A549 (cell line): ENCODE results near the gene MRTFB. TPM values are rescaled to one million over a fixed set of nuclear protein-coding genes. Genes with fewer than 3 reads are reported as not detected.

Experiments used
- ATAC-seq, 2 experiments: fragments of 200-7000 bp in 1 of 2; fragments of >200 bp in 1 of 2; cut with Nextera tagmentation in 1 of 2; cut with Tn5 transposase in 1 of 2; 3 replicates each; pipeline versions ENCODE4 v1.8.0 to v1.9.1; 2018 to 2020; ENCODE audit warnings: mild to moderate bottlenecking in 1 of 2, moderate library complexity in 1 of 2
- CTCF ChIA-PET: fragments of 300-600 bp; sonication (Branson Sonifier 250); formaldehyde crosslinking; extraction: SDS; loops from one replicate; lab custom pipeline; 2021; ENCODE audit warnings: antibody characterized with exemption, inconsistent platforms; lab: Yijun Ruan, JAX
- POLR2A ChIA-PET: fragments of 350-600 bp; formaldehyde crosslinking; extraction: SDS; loops from one replicate; lab custom pipeline; 2021; ENCODE audit warnings: antibody characterized with exemption, inconsistent platforms; lab: Yijun Ruan, JAX
- DNase-seq, 2 experiments: peaks; one replicate each; pipeline versions ENCODE4 v3.0.0 to v3.0.0-alpha.2; 2011 to 2016; ENCODE audit warnings: low read depth in 1 of 2, low spot score in 1 of 2
- FAIRE-seq: peaks from 2 replicates; lab custom pipeline; 2011; peaks lifted over from hg19 to GRCh38; lab: Jason Lieb, UNC
- H3K27ac ChIP-seq, 2 experiments: fragments of >200 bp; sonication (Bioruptor Twin); formaldehyde crosslinking; 3 replicates each; pipeline ENCODE4 v1.5.1; 2016 to 2017
- H3K4me1 ChIP-seq: fragments of >200 bp; sonication (Bioruptor Twin); formaldehyde crosslinking; 3 replicates; pipeline ENCODE4 v1.6.1; 2016
- H3K4me2 ChIP-seq: fragments of >200 bp; sonication (Bioruptor Twin); formaldehyde crosslinking; 3 replicates; pipeline ENCODE4 v1.6.1; 2016
- H3K4me3 ChIP-seq: fragments of >200 bp; sonication (Bioruptor Twin); formaldehyde crosslinking; 3 replicates; pipeline ENCODE4 v1.5.1; 2016
- H3K9me3 ChIP-seq: fragments of >200 bp; sonication (Bioruptor Twin); formaldehyde crosslinking; 3 replicates; pipeline ENCODE4 v1.6.1; 2016
- CBX2 ChIP-seq: fragments of 200-600 bp; sonication (generic); IDR thresholded peaks from 2 replicates; pipeline ENCODE4 v1.6.1; 2016; ENCODE audit warnings: low read depth, mild to moderate bottlenecking, borderline replicate concordance
- CEBPB ChIP-seq, 2 experiments: fragments of >200 bp in 1 of 2; sonication (Bioruptor Twin) in 1 of 2; formaldehyde crosslinking in 1 of 2; IDR thresholded peaks; 2 replicates each; pipeline ENCODE4 v1.6.1; 2012 to 2016
- CHD2 ChIP-seq: fragments of 150-350 bp; IDR thresholded peaks from 2 replicates; pipeline ENCODE4 v1.6.1; 2014; ENCODE audit warnings: low read length; ENCODE audit not compliant: partially characterized antibody
- EP300 ChIP-seq, 2 experiments: fragments of >200 bp; sonication (Bioruptor Twin); formaldehyde crosslinking; IDR thresholded peaks; 2 replicates in 1 of 2; 3 replicates in 1 of 2; pipeline ENCODE4 v1.6.1; 2016 to 2017
- ESRRA ChIP-seq: fragments of 150-350 bp; IDR thresholded peaks from 2 replicates; pipeline ENCODE4 v1.6.1; 2014; ENCODE audit warnings: mild to moderate bottlenecking, low read length, borderline replicate concordance
- FOSL2 ChIP-seq, 2 experiments: fragments of 450-650 bp in 1 of 2; fragments of >200 bp in 1 of 2; sonication (Bioruptor Twin) in 1 of 2; formaldehyde crosslinking; IDR thresholded peaks; 2 replicates each; pipeline versions ENCODE4 v1.5.0 to v1.6.1; 2016 to 2020; ENCODE audit warnings: mild to moderate bottlenecking in 1 of 2, moderate library complexity in 1 of 2
- HOXB13 ChIP-seq: fragments of 250-450 bp; sonication (Bioruptor Pico); IDR thresholded peaks from 2 replicates; pipeline ENCODE4 v1.5.0; 2020; ENCODE audit warnings: low read depth, mild to moderate bottlenecking, moderate library complexity
- HOXB5 ChIP-seq: fragments of 250-450 bp; sonication (Bioruptor Pico); IDR thresholded peaks from 2 replicates; pipeline ENCODE4 v1.5.0; 2020; ENCODE audit warnings: mild to moderate bottlenecking, moderate library complexity
- JUNB ChIP-seq: fragments of >200 bp; sonication (Bioruptor Twin); formaldehyde crosslinking; IDR thresholded peaks from 2 replicates; pipeline ENCODE4 v1.6.1; 2016
- KDM5A ChIP-seq: fragments of 200-600 bp; sonication (generic); IDR thresholded peaks from 2 replicates; pipeline ENCODE4 v1.6.1; 2016; ENCODE audit warnings: antibody characterized with exemption, mild to moderate bottlenecking
- MYC ChIP-seq: IDR thresholded peaks from 2 replicates; pipeline ENCODE4 v1.6.1; 2012; ENCODE audit warnings: mild to moderate bottlenecking, inconsistent platforms, low read length, improper control_type of control experiment, borderline replicate concordance
- NFE2L2 ChIP-seq: fragments of 150-350 bp; conservative IDR thresholded peaks from 2 replicates; pipeline ENCODE4 v1.6.1; 2014; ENCODE audit warnings: low read length
- NR3C1 ChIP-seq: fragments of >200 bp; sonication (Bioruptor Twin); formaldehyde crosslinking; IDR thresholded peaks from 3 replicates; pipeline ENCODE4 v1.6.1; 2017
- RARB ChIP-seq: fragments of 250-450 bp; sonication (Bioruptor Pico); IDR thresholded peaks from 2 replicates; pipeline ENCODE4 v1.8.0; 2021; ENCODE audit warnings: mild to moderate bottlenecking, moderate library complexity
- RCOR1 ChIP-seq: fragments of 150-350 bp; IDR thresholded peaks from 2 replicates; pipeline ENCODE4 v1.6.1; 2014; ENCODE audit warnings: antibody characterized with exemption, low read length, low read depth
- RFX5 ChIP-seq: fragments of 450-650 bp; IDR thresholded peaks from 2 replicates; pipeline ENCODE4 v1.7.1; 2014; ENCODE audit warnings: antibody characterized with exemption, mild to moderate bottlenecking, moderate library complexity
- SMC3 ChIP-seq: fragments of >200 bp; sonication (Bioruptor Twin); formaldehyde crosslinking; IDR thresholded peaks from 3 replicates; pipeline ENCODE4 v1.6.1; 2018; ENCODE audit warnings: inconsistent platforms
- TFCP2L1 ChIP-seq: fragments of 250-450 bp; sonication (Bioruptor Pico); IDR thresholded peaks from 2 replicates; pipeline ENCODE4 v1.5.0; 2021; ENCODE audit warnings: mild to moderate bottlenecking
- TP53 ChIP-seq: fragments of 250-450 bp; sonication (Bioruptor Pico); IDR thresholded peaks from 2 replicates; pipeline ENCODE4 v1.5.0; 2021; ENCODE audit warnings: mild to moderate bottlenecking, moderate library complexity
- ZSCAN20 ChIP-seq: fragments of 250-450 bp; sonication (Bioruptor Pico); IDR thresholded peaks from 2 replicates; pipeline ENCODE4 v1.8.0; 2022; ENCODE audit warnings: mild to moderate bottlenecking, moderate library complexity
- WGBS: methylation state at CpG from one replicate; pipeline ENCODE4 v1.1.6; 2017; ENCODE audit errors: missing lambda C conversion rate; 5-methylcytosine and 5-hydroxymethylcytosine counted together
- polyA plus RNA-seq, 4 experiments: library from polyadenylated mRNA; depleted of rRNA in 3 of 4; stranded (reverse); fragments of >200 nt; fragmentation: RNase III in 1 of 4; extraction: RNeasy Plus Mini Kit Qiagen cat#74134 plus additional on column Dnase treatment in 1 of 4; gene quantifications; 2 replicates in 3 of 4; 3 replicates in 1 of 4; pipeline ENCODE4 v1.2.3, GENCODE V29; 2011 to 2017
- TF ChIP-seq, protein P1 (sequence below): fragments of 250-450 bp; sonication (Bioruptor Pico); IDR thresholded peaks from 2 replicates; pipeline ENCODE4 v1.5.0; 2021; ENCODE audit warnings: mild to moderate bottlenecking, moderate library complexity, borderline replicate concordance
- TF ChIP-seq, protein P2 (sequence below): fragments of >200 bp; sonication (Bioruptor Twin); formaldehyde crosslinking; IDR thresholded peaks from 2 replicates; pipeline ENCODE4 v1.6.1; 2016

The MRTFB gene
- polyA plus RNA-seq, 2 of the 4 experiments (the other 2 are of a cell fraction), result 13.7 to 24.2 TPM

DNA sequence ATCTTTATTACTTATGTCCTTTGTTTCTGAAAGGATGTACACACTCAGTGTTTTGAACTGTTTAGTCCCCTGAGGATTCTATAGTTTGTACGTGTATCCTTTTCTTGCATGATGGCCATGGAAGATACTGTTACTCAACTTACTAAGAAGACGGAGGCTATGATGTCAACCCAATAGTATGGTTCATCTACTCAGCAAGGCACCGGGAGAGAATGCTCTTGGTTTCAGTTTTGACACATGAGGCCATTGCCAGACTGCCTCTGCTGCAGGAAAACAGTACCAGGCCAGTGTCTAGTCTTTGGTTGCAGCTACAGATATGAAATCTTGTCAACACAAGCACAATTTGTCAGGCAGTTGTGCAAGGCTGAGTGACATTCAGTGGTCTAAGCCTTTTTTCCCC is 134.5 kb downstream of the MRTFB start:
- ATAC-seq, result no peak
- 89% methylated on average over 3 of the region's 3 CpGs for WGBS

DNA sequence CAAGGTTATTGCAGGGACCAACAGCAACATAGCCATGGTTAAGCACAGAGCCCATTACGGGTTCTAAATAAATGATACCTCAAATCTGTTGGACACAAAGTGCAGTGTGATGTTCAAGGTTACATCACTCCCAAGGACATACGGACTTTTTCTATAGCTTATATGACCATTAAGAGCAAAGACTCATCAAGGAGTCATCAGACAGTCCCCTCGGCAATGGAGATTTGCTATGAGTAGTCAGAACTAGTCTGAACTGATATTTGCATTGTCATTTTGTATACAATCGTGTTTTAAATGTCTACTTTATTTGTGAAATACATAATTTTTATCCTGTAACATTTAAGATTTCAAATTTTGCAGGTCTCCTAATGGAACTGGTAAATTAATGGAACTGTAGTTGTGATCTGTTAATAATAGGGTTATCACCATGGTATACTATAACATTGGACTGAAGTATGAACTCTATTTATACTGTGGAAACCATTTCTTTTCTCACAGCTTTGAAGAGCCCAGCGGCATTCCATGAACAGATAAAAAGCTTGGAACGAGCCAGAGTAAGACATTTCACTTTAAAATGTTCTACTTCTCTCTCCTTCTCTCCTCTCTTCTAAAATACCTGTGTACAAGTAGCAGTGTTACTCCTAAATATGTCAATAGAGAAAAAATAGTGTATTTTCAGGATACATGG is 140.9 kb downstream of the MRTFB start:
- Histone ChIP-seq H3K4me3 (no peak overlapping the region), H3K4me2 (no peak overlapping the region), H3K4me1 (no peaks in the 10 kb centered on the region), H3K9me3 (no peaks in the 10 kb centered on the region), H3K27ac (no peak overlapping the region)
- WGBS, result 90% methylated on average over 6 of the region's 6 CpGs
- no peak for FAIRE-seq
- DNase-seq, result no peak
- ChIA-PET CTCF (interaction anchor here (0.9 kb wide), 1 partner anchor 292 kb away, joined by 4 read pairs; the partner anchor contains the start of gene ERCC4), POLR2A (no interaction called here)
- no peak for ATAC-seq
- TF ChIP-seq NR3C1 (no peak), TFCP2L1 (CRISPR knock-in tag) (no peak), SMC3 (no peak), ZSCAN20 (CRISPR knock-in tag) (no peak), HOXB13 (CRISPR knock-in tag) (no peak), RCOR1 (no peak)

More for the DNA sequence above, 134.5 kb downstream of the MRTFB start:
- no peak for FAIRE-seq
- TF ChIP-seq HOXB13 (CRISPR knock-in tag) (no peak), EP300 (IDR thresholded peaks at IDR 0.05) (no peak), TFCP2L1 (CRISPR knock-in tag) (no peak), ZSCAN20 (CRISPR knock-in tag) (no peak), TP53 (CRISPR knock-in tag) (no peak), HOXB5 (CRISPR knock-in tag) (no peak), SMC3 (no peak), CBX2 (no peak), CEBPB (IDR thresholded peaks at IDR 0.05) (no peak), NFE2L2 (no peak), RFX5 (no peak), JUNB (no peak), ESRRA (no peak), CHD2 (no peak), FOSL2 (IDR thresholded peaks at IDR 0.05) (no peak), FOSL2 (CRISPR knock-in tag; IDR thresholded peaks at IDR 0.05) (no peak), RARB (CRISPR knock-in tag) (no peak)
- TF ChIP-seq, protein P1, sequence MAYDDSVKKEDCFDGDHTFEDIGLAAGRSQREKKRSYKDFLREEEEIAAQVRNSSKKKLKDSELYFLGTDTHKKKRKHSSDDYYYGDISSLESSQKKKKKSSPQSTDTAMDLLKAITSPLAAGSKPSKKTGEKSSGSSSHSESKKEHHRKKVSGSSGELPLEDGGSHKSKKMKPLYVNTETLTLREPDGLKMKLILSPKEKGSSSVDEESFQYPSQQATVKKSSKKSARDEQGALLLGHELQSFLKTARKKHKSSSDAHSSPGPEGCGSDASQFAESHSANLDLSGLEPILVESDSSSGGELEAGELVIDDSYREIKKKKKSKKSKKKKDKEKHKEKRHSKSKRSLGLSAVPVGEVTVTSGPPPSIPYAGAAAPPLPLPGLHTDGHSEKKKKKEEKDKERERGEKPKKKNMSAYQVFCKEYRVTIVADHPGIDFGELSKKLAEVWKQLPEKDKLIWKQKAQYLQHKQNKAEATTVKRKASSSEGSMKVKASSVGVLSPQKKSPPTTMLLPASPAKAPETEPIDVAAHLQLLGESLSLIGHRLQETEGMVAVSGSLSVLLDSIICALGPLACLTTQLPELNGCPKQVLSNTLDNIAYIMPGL (CRISPR knock-in tag), result no peak
- TF ChIP-seq, protein P2, sequence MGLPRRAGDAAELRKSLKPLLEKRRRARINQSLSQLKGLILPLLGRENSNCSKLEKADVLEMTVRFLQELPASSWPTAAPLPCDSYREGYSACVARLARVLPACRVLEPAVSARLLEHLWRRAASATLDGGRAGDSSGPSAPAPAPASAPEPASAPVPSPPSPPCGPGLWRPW, result no peak
- Histone ChIP-seq H3K4me2 (no peak overlapping the region), H3K4me1 (peaks cover 7% of the 10 kb centered on the region; the same call in 1 of the 3 replicates), H3K9me3 (no peaks in the 10 kb centered on the region), H3K4me3 (no peak overlapping the region), H3K27ac (no peak overlapping the region)
- no peak for DNase-seq
- ChIA-PET CTCF (interaction anchor here (1.3 to 2.8 kb wide), 2 partner anchors 9 to 19 kb away, joined by 3 to 8 read pairs; no protein-coding TSS in a partner anchor), POLR2A (no interaction called here)

DNA sequence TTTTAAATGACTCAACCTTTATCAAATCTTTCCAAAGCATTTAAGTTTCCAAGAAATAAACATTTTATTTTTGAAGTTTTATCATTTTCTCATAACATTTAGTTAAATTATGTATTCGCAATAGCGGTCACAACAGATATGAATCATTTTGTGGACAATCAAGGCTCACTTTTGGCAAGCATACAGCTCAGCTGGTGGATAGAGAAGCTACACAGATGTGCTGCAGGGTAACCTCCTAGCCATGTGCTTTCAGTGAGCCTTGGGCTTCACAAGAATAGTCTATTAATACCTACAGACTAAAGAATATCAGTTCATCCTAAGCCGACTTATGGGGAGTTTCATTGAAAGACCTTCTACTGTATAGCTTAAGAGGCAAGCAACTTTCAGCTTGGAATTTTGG is 144.8 kb downstream of the MRTFB start:
- H3K27ac ChIP-seq, result no peak overlapping the region
- no peaks in the 10 kb centered on the region for H3K4me1 ChIP-seq
- POLR2A ChIA-PET, result no interaction called here
- no peaks in the 10 kb centered on the region for H3K9me3 ChIP-seq
- FAIRE-seq (no peak), DNase-seq (no peak), ATAC-seq (no peak)
- CTCF ChIA-PET, result interaction anchor here (1.6 to 2.3 kb wide), 2 partner anchors 9 to 30 kb away, joined by 4 to 6 read pairs; no protein-coding TSS in a partner anchor
- no peak overlapping the region for H3K4me2 ChIP-seq
- no peak overlapping the region for H3K4me3 ChIP-seq
- WGBS, result 96% methylated on average over 3 of the region's 3 CpGs
- TF ChIP-seq KDM5A (no peak), MYC (no peak)
